Activated naive CD8-positive, alpha-beta T cell treated with anti-CD3 and anti-CD28 coated beads for 36 hours (primary cell): ENCODE data around the gene RBMS1. TPM values are rescaled to one million over a fixed set of nuclear protein-coding genes. Genes with fewer than 3 reads are reported as not detected.
A peak's percentile ranks its signal among the peaks of the same experiment; 100 is the strongest.

ENCODE experiments used
- DNase-seq: peaks from one replicate; pipeline ENCODE4 v3.0.0; 2021
- H3K27ac Mint-ChIP-seq: one replicate; pipeline ENCODE4 v1.8.0; 2022; ENCODE audit warnings: mild to moderate bottlenecking, moderate library complexity, mixed read lengths
- H3K27me3 Mint-ChIP-seq: one replicate; pipeline ENCODE4 v1.8.0; 2022; ENCODE audit warnings: mild to moderate bottlenecking, mixed read lengths
- H3K36me3 Mint-ChIP-seq: one replicate; pipeline ENCODE4 v1.8.0; 2021; ENCODE audit warnings: mild to moderate bottlenecking, mixed read lengths
- H3K4me1 Mint-ChIP-seq: one replicate; pipeline ENCODE4 v1.8.0; 2021; ENCODE audit warnings: mixed read lengths
- H3K4me3 Mint-ChIP-seq: one replicate; pipeline ENCODE4 v1.8.0; 2022; ENCODE audit warnings: mild to moderate bottlenecking, moderate library complexity, mixed read lengths
- H3K9me3 Mint-ChIP-seq: one replicate; pipeline ENCODE4 v1.8.0; 2022; ENCODE audit warnings: mixed read lengths
- total RNA-seq, 2 experiments: library from RNA; stranded (reverse); gene quantifications; one replicate each; pipeline ENCODE4 v1.2.3, GENCODE V29; 2021

Gene RBMS1
- total RNA-seq, 2 experiments from 2014 or later: 39.3 to 39.9 TPM

DNA sequence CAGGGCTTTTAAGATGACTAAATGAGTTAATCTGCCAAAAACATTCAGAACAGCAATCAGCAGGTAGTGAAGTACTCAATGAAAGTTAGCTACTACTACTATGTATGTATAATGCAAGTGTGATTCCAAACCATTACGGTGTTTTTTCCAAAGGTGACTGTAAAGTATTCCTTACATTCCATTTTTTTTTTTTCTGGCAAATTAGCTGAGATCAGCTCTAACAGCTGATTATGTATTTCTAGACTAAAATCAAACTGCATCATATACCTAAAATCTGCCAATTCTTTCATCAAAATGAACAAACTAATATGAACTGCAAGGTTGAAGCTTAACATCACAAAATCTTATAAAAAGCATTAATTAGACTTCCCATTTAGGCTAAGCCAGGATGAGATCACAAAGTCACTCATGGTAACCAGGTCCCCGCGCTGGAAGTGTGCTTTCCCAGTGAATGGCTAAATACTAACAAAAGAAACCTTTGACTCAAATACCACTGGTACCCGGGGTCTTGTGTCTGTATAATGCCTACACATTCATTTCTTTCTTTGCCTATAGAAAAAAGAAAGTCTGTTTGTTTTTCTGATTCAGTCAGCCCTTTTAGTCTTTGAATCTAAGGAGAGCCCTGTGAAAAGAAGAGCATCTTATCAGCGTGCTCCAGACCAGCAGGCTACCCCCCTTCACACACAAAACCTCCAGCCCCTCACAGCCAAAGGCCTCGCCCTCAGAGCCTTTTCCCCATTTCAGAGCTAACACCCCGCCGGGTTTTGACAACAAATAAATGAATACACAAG lies 88.3 kb downstream of the RBMS1 start:
- peaks cover 79% of the 10 kb centered on the region for H3K4me1 Mint-ChIP-seq
- H3K27ac Mint-ChIP-seq: peak overlapping the region; percentile 96
- no peaks in the 10 kb centered on the region for H3K9me3 Mint-ChIP-seq
- H3K36me3 Mint-ChIP-seq: peaks cover 10% of the 10 kb centered on the region
- DNase-seq: no peak
- H3K4me3 Mint-ChIP-seq: peak overlapping the region; percentile 93
- no peaks in the 10 kb centered on the region for H3K27me3 Mint-ChIP-seq

DNA sequence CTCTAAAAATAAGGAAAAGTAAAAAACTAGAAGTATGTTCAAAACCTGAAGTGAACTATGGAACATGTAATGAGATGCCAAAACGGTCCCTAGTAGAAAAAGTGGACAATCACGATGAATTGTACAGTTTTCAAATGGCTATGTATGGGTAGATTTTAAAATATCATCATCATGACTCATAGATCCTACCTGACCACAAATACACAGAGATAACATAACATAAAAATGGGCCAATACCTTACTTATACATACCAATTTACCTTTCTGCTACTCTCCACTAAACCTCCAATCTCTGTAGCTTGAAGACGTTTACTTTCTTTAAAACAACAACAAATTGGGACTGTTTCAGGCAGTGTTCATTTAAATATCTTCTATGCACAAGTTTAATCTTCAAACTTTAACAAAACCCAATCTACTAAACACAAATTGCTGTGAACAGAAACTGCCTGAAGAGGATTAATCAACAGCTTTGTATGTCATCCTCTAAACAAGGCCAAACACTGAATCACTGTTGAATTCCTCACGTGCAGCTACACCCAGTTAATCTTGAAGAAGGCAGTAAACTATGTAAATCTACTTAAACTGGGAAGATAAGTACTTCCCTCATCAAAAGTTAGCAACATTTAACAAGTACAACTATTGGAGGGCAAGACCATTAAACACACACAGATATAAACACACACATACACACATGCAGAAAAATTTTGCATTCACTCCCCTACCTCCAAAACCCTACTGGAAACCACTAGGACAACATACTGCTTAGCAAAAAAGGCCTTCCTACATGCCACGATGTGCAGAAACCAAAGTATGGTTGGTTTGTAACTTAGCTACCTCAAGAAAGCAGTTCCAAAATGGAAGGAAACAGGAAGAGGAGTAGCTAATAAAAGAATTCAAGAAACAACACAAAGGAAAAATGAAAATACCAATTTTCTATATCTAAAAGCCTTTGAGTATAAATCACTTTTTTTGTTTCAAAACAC lies 90.3 kb downstream of the RBMS1 start:
- H3K36me3 Mint-ChIP-seq: peaks cover 9% of the 10 kb centered on the region
- H3K9me3 Mint-ChIP-seq: no peaks in the 10 kb centered on the region
- H3K27ac Mint-ChIP-seq: peak overlapping the region; percentile 82
- peak overlapping the region; percentile 68 for H3K4me3 Mint-ChIP-seq
- H3K27me3 Mint-ChIP-seq: no peaks in the 10 kb centered on the region
- no peak for DNase-seq
- peaks cover 61% of the 10 kb centered on the region for H3K4me1 Mint-ChIP-seq

DNA sequence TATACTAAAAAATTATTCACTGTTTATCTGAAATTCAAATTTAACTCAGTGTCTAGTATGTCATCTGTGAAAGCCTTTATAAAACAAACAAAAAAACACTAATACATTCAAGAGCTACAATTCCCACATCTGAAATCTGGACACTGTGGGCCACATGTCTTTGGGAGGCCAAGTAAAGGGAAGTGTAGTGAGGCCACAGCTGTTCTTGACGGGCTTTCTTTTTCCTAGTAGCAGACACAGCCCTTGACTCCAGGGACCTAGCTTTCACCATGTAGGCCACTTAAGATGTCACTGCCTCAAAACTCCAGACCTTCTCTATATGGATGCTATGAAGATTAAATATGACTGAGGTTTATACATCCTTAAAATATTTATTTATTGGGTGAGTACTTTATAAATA lies 91.1 kb downstream of the RBMS1 start:
- H3K27ac Mint-ChIP-seq: peak overlapping the region; percentile 82
- no peaks in the 10 kb centered on the region for H3K9me3 Mint-ChIP-seq
- H3K27me3 Mint-ChIP-seq: no peaks in the 10 kb centered on the region
- H3K4me3 Mint-ChIP-seq: no peak overlapping the region
- peaks cover 57% of the 10 kb centered on the region for H3K4me1 Mint-ChIP-seq
- DNase-seq: no peak
- H3K36me3 Mint-ChIP-seq: peaks cover 9% of the 10 kb centered on the region

DNA sequence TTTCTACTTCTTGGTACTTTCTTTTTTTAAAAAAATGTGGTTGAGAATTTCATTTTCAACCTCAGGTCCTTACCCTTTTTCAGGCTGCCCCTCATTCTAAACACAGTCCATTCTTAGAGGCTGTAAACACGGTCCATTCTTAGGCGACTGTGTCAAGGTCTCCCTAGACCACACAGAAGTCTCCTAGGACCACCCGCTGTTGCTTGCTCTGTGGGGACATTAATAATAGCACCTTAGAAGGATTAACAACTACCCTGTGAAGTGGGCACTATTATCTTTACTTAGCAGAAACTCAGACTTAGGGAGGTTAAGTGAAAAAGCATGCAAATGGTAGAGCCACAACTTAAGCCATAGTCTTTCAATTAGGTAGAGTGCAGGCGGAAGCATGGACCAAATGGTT lies 91.7 kb downstream of the RBMS1 start:
- peaks cover 9% of the 10 kb centered on the region for H3K36me3 Mint-ChIP-seq
- H3K9me3 Mint-ChIP-seq: no peaks in the 10 kb centered on the region
- no peak overlapping the region for H3K4me3 Mint-ChIP-seq
- no peaks in the 10 kb centered on the region for H3K27me3 Mint-ChIP-seq
- H3K4me1 Mint-ChIP-seq: peaks cover 57% of the 10 kb centered on the region
- no peak for DNase-seq
- H3K27ac Mint-ChIP-seq: peak overlapping the region; percentile 16

DNA sequence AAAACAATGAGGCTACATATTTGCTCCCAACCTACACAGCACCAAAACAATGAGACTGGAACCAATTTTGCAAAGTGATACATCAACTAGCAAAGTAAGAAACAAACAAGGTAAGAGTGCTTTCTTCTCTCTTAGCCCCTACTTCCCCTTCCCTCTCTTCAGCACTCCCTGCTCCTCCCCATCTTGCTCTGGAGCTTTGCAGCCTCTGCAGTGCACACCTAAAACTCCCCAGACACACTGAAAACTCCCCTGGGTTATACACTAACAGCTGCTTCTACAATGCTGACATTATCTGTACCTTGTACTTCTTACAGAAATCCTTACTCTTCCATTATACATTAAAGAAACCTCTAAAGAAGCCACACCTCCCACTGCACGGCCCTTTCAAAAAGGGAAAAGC lies 93.7 kb downstream of the RBMS1 start:
- no peak overlapping the region for H3K27ac Mint-ChIP-seq
- peaks cover 16% of the 10 kb centered on the region for H3K36me3 Mint-ChIP-seq
- H3K4me3 Mint-ChIP-seq: peak overlapping the region; percentile 40
- peaks cover 53% of the 10 kb centered on the region for H3K4me1 Mint-ChIP-seq
- H3K27me3 Mint-ChIP-seq: no peaks in the 10 kb centered on the region
- DNase-seq: no peak
- no peaks in the 10 kb centered on the region for H3K9me3 Mint-ChIP-seq

DNA sequence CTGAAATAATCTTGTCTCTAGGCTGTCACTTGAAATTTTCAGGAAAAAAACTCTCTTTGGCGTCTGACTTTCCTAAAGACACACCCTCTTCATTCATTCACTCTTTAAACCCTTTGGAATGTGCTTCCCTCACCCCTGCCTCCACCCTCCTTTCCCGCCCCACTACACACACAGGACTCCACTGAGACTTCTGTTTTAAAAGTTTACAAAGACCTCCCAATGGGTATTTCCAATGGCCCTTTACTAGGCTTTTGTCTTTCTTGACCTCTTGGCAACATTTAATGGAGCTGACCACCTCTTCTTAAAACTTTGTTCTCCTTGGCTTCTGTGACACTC lies 96.1 kb downstream of the RBMS1 start:
- Mint-ChIP-seq H3K9me3 (no peaks in the 10 kb centered on the region), H3K4me1 (peaks cover 49% of the 10 kb centered on the region), H3K27ac (no peak overlapping the region), H3K36me3 (peaks cover 10% of the 10 kb centered on the region), H3K27me3 (no peaks in the 10 kb centered on the region), H3K4me3 (no peak overlapping the region)
- DNase-seq: no peak

DNA sequence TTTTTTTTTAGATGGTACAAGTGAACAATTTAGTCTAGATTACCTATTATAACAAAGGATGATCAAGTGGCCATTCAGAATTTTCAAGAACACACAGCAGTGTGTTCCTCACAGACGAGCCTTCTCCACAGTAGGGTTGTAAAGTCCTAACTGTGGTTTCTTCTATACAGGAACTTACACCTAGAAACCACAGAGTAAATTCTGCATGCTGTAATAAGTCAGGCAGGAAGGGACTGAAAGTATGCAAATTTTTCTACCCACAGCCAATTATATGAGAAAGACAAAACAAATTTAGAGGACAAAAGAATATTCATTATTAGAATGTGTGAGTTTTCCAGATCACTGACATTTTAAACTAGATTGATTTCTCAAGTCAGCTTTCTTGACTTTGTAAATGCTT lies 99.5 kb downstream of the RBMS1 start:
- H3K27me3 Mint-ChIP-seq: no peaks in the 10 kb centered on the region
- no peaks in the 10 kb centered on the region for H3K9me3 Mint-ChIP-seq
- DNase-seq: no peak
- H3K27ac Mint-ChIP-seq: peak overlapping the region; percentile 89
- H3K4me1 Mint-ChIP-seq: peaks cover 58% of the 10 kb centered on the region
- peak overlapping the region; percentile 65 for H3K4me3 Mint-ChIP-seq
- H3K36me3 Mint-ChIP-seq: peaks cover 19% of the 10 kb centered on the region

DNA sequence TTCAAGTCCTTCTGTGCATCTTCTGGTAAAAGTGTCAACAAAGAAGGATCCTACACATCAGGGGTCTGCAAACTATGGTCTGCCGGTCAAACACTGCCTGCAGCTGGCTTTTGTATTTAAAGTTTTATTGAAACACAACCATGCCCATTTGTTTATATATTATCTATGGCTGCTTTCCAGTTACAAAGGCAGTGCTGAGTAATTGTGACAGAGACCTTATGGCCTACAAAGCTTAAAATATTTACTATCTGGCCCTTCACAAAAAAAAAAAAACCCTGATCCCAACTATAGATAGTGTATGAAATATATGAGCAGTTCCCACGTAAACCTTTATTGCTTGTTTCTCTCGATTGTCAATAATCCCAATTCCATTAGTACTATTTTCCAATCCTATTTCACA lies 101.4 kb downstream of the RBMS1 start:
- Mint-ChIP-seq H3K4me3 (no peak overlapping the region), H3K9me3 (no peaks in the 10 kb centered on the region), H3K27me3 (no peaks in the 10 kb centered on the region), H3K27ac (no peak overlapping the region), H3K36me3 (peaks cover 25% of the 10 kb centered on the region), H3K4me1 (peaks cover 77% of the 10 kb centered on the region)
- no peak for DNase-seq

DNA sequence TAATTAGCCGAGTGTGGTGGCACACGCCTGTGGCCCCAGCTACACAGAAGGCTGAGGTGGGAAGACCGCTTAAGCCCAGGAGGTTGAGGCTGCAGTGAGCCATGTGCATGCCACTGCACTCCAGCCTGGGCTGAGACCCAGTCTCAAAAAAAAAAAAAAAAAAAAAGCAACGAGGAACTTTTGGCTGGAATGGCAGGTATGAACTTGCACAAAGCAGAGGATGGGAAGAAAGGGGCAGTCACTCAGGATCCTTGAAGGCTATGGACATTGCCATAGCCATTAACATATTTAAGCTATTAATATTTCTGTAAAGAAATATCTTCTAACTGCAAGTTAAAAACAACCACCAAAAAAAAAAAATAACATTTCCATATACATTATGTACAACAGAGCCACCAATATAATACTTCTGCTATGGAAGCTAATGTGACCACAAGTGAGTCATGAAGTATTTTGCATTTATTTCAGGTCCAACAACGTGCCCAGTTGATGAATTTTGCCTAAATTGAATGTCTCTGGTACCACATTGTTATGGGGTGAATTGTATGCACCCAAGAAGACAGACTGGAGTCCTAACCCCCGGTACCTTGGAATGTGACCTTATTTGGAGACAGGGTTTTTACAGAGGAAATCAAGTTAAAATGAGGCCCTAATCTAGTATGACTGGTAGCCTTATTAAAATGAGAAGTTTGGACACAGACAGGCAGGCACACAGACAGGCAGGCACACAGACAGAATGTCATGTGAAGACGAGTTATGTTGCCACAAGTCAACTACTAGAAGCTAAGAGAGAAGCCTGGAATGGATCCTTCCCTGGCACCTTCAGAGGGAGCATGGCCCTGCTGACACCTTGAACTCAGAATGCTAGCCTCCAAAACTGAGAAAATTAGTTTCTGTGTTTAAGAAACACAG lies 102.8 kb downstream of the RBMS1 start:
- no peak for DNase-seq
- Mint-ChIP-seq H3K4me1 (peaks cover 81% of the 10 kb centered on the region), H3K9me3 (no peaks in the 10 kb centered on the region), H3K36me3 (peaks cover 24% of the 10 kb centered on the region), H3K27ac (peak overlapping the region; percentile 63), H3K4me3 (no peak overlapping the region), H3K27me3 (no peaks in the 10 kb centered on the region)

DNA sequence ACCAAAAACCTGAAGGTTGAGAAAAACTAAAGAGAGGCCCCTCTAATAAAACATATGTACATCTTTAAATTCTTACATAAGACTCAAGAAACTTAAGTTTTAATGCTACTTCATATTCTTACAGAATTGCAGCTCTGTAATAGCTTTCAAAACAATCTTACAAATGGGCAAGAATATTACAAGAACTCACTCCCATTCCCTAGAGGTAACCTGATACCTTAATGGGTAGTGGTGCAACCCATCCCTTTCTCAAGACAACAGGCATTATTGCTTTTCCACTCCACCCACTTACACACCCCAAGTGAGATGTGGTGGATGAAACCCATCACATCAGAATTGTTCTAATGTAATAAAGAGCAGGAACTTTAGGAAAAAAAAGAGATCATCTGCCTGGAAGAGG lies 103.7 kb downstream of the RBMS1 start:
- Mint-ChIP-seq H3K9me3 (no peaks in the 10 kb centered on the region), H3K36me3 (peaks cover 21% of the 10 kb centered on the region), H3K27ac (peak overlapping the region; percentile 10), H3K27me3 (no peaks in the 10 kb centered on the region), H3K4me1 (peaks cover 83% of the 10 kb centered on the region), H3K4me3 (no peak overlapping the region)
- DNase-seq: no peak

DNA sequence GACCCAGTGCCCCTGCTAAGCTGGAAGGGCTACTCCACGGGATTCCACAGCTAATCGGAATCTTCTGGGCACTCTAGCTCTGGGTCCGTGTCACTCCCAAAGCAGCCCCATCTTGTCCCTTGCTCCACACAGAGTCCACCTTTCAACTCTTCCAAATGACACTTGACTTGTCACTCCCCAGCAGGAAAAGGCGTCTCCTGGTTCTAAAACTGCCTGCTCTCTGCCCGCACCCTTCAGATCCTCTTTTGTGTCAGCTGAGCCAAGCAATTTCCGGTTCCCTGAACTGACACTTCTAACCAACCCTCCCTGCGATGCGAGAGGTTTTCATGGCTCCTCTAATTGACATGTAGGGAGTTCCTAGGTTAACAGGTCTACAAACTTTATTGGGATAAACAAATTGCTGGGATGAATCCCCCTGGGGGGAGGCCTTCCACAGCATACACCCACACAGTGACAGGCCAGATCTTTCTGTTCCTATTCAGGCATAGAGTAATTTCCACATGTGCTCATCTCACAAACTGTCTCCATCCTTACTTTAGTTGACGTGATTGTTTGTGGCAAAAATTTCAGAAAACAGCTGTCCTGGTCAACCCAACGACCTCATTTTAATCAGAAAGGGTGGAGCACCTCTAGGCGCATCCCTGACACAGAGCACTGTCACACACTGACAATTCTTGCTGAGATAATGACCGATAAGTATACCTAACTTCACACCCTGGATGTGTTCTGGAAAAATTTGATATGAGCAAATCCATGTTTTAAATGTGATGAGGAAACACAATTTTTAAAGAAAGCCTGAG lies 104.9 kb downstream of the RBMS1 start:
- Mint-ChIP-seq H3K9me3 (no peaks in the 10 kb centered on the region), H3K27ac (peak overlapping the region; percentile 79)

DNA sequence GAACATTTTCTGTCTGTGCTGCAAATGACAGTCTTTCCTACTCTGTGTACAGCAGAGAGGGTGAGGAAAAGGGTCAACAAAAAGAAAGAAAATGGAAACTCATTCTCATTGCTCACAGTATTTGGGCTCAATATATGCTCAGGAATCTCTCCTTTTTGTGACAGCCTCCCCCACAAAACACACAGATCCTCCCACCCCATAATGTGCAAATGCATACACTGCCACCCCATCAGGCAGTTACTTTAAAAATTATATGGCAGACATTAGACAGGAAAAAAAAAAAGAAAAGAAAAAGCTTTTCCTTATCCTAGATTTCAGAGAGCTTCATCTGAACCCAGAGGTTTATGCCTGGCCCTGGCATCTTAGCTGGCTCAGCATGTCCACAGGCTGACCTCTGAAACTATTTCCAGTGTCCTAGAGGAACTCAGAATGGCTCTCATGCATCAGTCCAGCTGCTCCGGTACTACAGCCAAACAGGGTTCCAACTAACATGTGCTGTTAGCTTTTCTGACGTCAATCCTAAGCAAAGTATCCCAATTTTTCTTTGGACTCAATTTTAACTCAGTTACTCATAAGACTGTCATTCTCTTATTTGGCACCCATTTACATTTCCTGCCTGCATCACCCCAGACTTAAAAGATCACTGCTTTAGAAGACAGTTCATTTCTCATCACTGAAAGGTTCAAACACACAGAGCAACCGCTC lies 105.9 kb downstream of the RBMS1 start:
- DNase-seq: no peak
- no peak overlapping the region for H3K4me3 Mint-ChIP-seq
- H3K27me3 Mint-ChIP-seq: no peaks in the 10 kb centered on the region
- H3K4me1 Mint-ChIP-seq: peaks cover 70% of the 10 kb centered on the region
- no peaks in the 10 kb centered on the region for H3K9me3 Mint-ChIP-seq
- peaks cover 24% of the 10 kb centered on the region for H3K36me3 Mint-ChIP-seq
- H3K27ac Mint-ChIP-seq: peak overlapping the region; percentile 79

More for the DNA sequence above, 104.9 kb downstream of the RBMS1 start:
- peaks cover 24% of the 10 kb centered on the region for H3K36me3 Mint-ChIP-seq
- H3K4me1 Mint-ChIP-seq: peaks cover 77% of the 10 kb centered on the region
- DNase-seq: peak; percentile 30
- H3K27me3 Mint-ChIP-seq: no peaks in the 10 kb centered on the region
- H3K4me3 Mint-ChIP-seq: peak overlapping the region; percentile 50

DNA sequence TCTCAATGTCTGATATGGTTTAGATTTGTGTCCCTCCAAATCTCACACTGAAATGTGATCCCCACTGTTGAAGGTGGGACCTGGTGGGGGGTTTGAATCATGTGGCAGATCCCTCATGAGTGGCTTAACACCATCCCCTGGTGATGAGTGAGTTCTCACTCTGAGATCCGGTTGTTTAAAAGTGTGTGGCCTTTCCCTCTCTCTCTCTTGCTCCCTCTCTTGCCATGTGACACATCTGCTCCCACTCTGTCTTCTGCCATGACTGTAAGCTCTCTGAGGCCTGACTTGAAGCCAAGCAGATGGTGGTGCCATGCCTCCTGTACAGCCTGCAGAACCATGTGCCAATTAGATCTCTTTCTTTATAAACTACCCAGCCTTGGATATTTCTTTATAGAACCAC lies 108.8 kb downstream of the RBMS1 start:
- DNase-seq: no peak
- Mint-ChIP-seq H3K27me3 (no peaks in the 10 kb centered on the region), H3K4me3 (no peak overlapping the region), H3K36me3 (peaks cover 17% of the 10 kb centered on the region), H3K9me3 (no peaks in the 10 kb centered on the region), H3K4me1 (peaks cover 70% of the 10 kb centered on the region), H3K27ac (no peak overlapping the region)
